GM21381 (cell line): ENCODE results near the gene MYPN.
A peak's percentile ranks its signal among the peaks of the same experiment; 100 is the strongest.
"Not testable (repeated sequence)": the region's sequence is repeated elsewhere in the genome, so short reads cannot be mapped to it uniquely, and the experiment has no call there.

Experiments used
- ATAC-seq: cut with Tn5 transposase; IDR thresholded peaks from one replicate; pipeline ENCODE4 v1.9.1; 2021; ENCODE audit warnings: mild to moderate bottlenecking, moderate library complexity; ENCODE audit not compliant: unreplicated experiment

Gene MYPN

DNA sequence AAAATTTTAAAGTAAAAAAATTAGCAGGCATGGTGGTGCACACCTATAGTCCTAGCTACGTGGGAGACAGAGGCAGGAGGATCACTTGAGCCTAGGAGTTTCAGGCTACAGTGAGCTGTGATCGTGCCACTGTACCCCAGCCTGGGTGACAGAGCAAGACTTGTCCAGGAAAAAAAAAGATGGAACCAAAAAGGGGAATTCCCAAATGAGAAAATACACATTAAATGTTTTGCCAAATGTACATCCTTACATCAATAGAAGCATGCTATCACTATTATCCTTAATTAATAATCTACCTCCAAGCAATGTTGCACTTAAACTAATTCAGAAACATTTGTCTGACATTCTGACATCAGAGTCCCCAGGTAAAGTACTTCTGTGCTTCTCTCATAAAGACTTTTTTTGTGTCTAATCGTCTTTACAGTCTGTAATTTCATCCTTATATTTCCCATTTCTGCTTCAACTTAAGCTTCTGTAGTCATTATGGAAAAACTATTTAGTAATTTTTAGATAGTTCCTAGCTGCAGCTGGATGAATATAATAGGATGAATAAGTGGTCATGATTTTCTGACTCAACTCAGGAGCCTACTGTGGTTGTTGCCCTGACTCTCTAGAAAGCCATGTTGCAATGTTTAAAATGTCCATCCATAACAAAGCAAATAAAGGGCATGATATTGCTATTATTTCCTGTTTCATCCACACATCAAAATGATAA lies 57.7 kb downstream of the MYPN start:
- ATAC-seq, result no peak

DNA sequence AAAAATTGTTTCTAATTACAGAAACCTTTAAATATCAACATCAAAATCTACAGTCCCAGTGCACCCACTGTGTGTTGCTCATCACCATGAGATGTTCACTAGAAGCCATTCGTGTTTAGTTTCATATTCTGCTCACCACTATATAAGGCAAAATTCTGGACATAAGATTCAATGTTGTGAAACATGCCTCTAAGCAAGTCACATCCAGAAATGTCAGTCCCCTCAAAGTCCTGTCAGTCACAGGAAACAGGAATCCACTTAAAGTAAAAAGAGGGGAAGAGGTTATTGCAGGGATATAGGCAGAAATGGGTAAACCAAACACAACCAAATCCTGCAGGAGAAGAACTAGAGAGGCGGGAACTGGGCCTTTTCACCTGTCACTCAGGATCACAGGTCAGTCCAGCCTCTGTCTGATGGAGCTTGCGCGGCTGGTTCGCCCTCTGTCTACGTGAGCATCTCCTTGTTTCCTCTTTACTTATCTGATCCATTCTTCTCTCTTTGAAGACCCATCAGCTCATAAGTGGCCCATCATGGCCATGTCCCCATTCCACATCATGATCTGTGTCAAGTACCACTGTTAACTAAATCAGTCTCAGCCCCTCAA lies 58.4 kb downstream of the MYPN start:
- ATAC-seq, result no peak

DNA sequence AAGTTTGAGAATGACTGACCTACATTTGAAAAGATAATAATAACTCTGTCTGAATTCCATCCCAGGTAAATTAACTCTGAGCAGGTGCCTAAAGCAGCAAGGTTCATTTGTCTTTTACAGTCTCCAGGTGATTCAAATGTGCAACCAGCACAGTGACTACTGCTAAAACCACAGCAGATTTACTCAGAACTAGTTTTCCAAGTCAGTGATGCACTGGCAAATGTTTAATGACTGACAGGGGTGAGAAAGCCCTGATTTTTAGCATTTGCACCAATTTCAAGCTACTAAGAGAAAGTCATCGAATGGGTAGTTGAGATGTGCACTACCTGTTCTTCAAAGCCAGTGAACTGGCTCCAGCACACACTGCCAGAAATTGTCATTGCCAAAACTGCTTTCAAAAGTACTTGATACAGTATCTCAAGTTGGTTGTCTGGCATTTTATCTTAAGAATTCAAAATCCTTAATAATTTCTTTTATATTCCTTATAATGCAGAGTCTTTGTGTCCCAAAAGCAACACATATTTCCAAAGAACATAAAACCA lies 62.3 kb downstream of the MYPN start:
- no peak for ATAC-seq

DNA sequence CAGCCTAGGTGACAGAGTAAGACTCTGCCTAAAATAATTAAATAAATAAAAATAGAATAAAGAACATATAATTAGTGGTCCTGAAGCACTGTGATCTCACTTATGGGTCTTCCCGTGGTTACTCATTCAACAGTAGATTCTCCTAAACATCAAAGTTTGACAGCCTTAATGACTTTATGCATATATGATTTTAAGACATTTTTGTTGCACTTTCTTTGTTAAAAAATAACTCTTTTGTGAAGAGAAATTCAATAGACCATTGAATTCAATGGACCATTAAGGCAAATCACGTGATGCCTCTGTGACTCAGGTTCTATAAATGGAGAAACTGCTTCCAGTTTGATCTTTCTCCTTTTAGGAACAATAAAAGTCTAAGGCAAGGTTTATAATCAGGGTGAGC lies 63.0 kb downstream of the MYPN start:
- ATAC-seq, result no peak

DNA sequence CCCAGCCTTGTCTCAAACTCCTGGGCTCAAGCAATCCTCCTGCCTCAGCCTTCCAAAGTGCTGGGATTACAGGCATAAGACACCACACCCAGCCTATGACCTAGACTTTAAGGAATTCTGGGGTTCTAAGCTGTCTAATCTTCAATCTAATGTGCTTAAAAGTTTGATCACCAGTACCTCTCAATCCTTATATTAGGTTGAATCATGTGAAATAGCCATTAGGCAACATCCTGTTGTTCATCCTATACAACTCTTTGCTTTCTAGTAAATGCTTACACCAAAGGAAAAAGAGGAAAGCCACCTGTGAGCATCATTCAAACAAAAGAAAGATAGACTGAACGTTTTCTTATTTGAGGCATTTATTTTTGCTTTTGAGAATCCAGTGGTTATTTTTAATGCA lies 66.7 kb downstream of the MYPN start:
- ATAC-seq, result no peak

DNA sequence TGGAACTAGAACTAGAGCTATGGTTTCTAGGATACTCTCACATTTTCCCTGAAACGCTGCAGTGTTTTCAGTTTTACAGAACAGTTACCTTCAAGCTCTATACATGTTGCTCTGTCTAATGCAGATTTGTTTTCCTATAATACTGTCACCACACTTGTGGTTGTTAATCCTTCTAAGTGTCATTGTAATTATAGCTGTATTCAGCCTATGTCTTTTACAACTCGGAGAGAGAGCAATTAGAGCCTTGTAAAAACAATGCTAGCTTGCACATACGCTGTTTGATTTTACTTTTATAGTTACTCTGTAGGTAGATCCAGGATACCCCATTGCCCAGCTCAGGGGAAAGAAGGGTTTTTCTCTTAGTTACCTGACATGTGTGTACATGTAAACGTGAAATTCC lies 67.5 kb downstream of the MYPN start:
- ATAC-seq, result no peak

DNA sequence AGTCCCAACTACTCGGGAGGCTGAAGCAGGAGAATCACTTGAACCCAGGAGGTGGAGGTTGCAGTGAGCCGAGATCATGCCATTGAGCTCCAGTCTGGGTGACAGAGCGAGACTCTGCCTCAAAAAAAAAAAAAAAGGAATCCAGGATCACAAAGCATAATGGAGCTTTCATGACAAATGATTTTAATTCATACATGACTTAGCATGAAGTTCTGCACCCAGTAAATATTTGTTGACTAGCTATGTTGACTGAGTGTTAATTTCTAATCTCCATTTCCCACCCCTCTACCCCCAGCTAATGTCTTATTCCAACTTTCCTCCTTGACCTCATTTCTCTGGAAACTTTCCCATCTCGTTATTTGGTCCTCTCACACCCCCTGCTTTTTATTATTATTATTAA lies 69.3 kb downstream of the MYPN start:
- no peak for ATAC-seq

DNA sequence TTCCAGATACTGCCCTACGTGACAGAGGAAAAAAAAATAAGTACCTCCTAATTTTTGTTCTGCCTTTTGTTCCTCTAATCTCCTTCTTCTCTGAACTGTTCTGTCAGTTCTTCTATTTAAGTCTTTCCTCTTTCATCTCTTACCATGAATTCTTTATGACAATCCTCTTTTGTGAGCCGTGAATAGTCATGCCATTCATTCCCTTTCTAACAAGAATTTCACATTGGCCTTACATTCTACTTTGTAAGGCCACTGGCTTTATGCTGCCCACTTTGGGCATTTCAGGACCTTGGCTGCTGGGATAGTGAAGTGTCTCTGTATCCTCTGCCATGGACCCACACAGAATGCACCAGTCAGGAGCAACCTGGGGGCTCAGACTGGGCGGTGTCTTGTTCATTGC lies 69.7 kb downstream of the MYPN start:
- no peak for ATAC-seq

DNA sequence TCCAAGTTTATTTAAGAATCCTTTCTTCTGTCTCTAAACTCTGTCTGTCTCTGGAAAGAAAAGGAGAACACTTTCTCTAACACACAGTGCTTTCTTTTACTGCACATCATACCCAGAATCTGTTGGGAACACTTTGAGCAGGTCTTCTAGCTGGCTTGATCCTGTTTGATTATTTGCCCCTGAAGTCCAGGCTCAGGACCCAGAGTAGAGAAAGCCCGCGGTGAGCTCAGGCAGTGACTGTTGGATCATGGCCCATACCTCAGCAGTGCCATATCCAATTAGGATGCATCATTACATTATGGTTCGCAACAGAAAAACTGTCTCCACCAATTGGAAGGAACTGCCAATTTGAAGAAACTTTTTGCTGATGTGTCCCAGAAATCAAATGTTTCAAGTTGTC lies 71.2 kb downstream of the MYPN start:
- no peak for ATAC-seq

DNA sequence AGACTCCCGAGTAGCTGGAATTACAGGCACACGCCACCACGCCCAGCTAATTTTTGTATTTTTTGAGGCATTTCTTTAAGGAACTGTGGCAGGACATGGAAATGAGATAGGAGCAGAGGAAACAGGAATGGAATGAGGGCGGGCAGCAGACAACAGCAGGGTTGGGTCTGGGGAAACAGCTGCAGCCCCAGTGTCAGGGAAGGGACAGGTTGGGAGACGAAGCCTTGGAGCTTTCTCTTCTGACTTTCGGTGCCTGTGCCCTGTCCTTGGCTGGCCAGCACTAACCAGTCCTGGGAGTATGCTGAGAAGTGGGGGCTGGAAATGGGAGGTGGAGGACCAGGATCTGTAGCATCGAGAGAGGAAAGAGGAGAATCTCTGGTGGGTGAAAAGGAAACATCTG lies 75.3 kb downstream of the MYPN start:
- no peak for ATAC-seq

DNA sequence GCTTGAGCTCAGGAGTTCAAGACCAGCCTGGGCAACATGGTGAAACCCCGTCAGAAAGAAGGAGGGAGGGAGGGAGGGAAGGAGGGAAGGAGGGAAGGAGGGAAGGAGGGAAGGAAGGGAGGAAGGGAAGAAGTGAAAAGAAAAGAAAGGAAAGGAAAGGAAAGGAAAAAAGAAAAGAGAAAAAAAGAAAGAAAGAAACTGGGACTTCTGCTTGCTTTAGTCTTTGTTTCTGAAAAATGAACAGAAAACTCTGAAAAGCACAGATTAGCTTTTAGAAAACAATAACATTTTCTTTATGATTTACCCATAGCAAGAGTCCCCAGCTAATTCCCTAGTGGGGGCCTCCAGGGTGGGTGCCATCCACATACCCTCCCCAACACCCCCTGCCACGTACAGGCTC lies 75.8 kb downstream of the MYPN start:
- ATAC-seq, result no peak

DNA sequence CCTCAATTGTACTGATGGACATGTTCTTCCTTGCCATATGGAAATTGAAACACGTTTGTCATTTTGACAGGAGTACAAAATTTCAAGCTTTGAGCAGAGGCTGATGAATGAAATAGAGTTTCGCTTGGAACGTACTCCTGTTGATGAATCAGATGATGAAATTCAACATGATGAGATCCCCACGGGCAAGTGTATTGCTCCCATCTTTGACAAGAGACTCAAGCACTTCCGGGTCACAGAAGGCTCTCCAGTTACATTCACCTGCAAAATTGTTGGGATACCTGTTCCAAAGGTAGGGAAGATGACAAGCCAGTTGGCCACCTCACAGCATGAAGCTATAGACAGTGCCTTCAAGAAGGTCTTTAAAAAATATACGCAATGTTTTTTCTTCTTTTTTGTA lies 79.5 kb downstream of the MYPN start:
- ATAC-seq, result no peak

DNA sequence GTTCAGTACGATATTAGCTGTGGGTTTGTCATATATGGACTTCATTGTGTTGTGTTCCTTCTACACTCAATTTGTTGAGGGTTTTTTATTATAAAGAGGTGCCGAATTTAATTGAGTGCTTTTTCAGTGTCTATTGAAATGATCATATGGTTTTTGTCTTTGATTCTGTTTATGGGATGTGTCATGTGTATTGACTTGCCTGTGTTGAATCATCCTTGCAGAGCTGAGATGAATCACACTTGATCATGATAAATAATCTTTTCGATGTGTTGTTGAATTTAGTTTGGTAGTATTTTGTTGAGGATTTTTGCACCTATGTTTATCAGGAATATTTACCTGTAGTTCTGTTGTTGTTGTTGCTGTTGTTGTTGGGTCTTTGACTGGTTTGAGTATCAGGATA lies 82.8 kb downstream of the MYPN start:
- no peak for ATAC-seq

DNA sequence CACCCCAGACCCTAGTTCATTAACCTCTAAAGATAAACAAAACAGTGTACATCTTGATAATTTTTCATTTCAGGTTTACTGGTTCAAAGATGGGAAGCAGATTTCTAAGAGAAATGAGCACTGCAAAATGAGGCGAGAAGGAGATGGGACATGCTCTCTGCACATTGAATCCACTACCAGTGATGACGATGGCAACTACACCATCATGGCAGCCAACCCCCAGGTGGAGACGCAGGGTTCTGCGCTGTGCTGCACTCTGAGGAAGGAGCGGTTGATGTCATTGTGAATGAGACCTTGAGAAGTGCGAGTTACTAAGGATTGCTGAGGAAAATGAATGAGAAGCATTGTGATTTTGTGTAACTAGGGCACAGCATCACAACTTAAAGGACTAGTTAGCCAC lies 85.0 kb downstream of the MYPN start:
- ATAC-seq, result no peak

DNA sequence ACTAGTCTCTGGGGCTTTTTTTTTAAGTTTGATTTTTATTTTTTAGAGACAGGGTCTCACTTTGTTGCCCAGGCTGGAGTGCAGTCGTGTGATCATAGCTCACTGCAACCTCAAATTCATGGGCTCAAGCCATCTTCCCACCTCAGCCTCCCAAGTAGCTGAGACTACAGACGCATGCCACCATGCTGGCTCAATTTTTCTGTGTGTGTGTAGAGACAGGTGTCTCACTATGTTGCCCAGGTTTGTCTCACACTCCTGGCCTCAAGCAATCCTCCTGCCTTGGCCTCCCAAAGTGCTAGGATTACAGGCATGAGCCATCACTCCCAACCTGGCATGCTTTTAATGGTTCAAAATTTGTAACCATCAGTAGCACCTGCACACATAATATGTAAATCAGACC lies 86.5 kb downstream of the MYPN start:
- ATAC-seq, result not testable (repeated sequence)

DNA sequence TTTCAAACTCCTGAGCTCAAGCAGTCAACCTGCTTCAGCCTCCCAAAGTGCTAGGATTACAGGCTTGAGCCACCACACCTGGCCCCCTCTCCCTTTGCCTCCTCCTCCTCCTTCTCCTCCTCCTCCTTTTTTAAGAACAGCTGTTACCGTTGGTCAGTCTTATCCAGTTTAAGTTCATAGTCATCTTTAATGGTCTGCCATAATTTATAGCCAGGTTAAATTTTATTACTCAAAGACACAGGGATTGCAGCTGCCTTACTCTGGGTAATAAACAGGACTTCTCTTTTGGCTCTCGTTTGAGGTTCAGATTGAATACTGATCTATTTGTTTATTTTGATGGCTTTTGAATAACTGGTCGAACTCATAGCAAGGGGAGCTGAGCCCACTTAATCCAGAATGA lies 87.4 kb downstream of the MYPN start:
- ATAC-seq, result no peak

DNA sequence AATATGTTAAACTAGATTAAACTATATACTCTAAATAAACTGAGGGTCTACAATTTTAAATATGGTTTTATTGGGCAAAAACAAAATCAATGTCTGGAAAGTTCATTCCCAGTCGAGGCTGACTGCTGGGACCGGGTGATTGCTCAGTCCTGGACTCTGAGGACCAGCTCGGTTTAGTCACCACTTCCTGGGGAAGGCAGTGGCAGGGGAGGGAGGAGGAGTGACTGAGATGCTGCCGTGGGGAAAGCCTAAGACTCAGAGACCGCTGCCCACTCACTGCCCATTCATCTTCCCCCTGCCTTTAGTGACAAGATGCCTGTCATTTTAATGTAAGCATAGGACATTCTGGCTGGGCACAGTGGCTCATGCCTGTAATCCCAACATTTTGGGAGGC lies 93.7 kb downstream of the MYPN start:
- no peak for ATAC-seq

DNA sequence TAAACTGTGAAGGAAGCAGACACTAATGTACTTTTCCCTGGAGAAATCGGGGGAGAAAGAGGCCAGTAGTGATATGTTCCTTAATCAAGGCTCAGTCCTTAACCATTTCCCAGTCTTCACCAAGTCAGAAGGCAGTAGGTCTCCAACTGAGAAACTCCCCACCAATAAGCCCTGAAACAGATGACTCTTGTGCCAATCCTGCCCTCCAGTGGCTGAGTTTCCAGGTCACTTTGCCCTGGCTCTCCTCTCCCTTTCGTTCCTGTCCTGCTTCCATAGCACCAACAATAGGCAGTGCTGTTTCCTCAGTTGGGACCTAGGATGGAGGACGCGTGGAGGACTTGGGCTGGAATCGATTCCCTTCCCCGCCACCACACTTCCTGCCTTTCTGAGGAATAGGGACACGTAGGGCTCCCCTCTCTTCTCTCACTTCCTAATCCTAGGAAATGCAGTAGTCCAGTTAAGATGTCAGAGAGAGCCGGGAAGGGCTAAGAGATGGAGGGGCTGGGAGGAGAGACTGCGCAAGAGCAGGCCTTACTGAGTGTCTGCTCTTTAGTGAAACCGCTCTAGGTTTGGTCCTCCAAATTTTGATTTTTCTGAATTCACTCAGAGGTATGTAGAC lies 99.2 kb downstream of the MYPN start:
- peak; percentile 61 for ATAC-seq

DNA sequence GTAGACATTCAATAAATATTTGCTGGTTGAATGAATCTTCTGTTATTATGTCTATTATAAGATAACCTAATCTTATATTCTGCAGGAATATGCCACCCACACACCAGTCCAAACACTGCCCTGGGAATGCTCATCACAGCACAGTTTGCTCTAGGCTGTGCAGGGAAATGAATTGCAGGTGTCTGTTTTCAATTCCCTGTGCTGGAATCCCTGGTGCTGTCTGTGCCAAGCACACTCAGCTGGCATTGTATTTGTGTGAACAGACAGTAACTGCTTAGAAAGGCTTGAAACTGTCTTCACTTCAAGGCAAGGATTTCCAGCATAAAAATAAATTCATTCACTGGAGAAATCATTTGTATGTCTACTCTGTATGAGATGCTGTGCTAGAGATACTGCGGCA lies 102.4 kb downstream of the MYPN start:
- no peak for ATAC-seq

DNA sequence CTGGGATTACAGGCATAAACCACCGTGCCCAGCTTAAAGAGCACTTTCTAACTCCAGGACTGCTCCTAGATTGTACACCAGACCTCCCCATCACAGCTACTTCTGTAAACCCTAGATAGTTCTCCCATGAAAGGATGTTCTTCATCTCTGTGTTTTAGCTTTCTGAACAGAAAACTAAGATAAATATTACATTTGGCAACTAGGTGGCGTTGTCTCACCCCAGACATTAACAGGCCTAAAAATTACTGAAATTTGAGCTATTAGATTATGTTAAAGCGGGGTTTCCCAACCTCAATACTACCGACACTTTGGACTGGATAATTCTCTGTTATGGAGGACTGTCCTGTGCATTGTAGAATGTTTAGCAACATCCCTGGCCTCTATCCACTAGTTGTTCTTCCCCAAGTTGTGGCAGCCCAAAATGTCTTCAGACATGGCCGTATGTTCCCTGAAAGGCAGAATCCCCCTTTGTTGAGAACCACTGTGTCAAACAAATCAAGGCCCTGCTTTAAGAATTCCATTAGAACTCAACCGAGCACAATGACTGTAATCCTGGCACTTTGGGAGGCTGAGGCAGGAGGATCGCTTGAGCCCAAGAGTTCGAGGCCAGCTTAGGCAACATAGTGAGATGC lies 103.5 kb downstream of the MYPN start:
- ATAC-seq, result no peak

DNA sequence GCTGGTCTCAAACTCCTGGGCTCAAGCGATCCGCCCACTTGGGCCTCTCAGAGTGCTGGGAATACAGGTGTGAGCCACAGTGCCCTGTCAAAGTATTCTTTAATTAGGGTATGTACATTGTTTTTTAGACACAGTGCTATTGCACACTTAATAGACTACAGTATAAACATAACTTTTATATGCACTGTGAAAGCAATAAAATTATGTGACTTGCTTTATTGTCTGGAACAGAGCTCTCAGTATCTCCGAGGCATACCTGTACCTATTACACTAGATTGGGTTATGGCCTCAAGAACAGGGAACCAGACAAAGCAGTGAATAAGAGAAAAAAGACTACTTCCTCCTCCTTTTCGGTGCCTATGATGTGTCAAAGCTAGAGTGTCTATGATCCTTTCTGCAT lies 109.5 kb downstream of the MYPN start:
- ATAC-seq, result no peak

DNA sequence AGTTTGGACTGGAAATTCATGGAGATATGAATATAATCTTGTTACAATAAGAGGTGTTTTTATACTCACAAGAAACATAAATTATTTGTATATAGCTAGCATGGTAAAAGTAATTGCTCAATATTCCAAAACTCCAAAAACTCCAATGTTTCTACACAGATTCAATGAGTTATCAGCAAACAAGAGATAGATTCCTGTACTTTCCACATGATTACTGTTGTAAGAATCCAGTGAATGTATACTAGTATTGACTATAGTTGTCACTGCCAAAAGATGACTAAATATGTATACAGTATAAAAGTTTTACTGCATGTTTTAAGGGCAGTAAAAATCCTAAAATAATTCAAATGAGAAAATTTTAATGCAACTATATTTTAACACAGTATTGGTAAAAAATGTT lies 111.9 kb downstream of the MYPN start:
- ATAC-seq, result no peak
